Activated CD4-positive, alpha-beta memory T cell treated with anti-CD3 and anti-CD28 coated beads, Interleukin-2, amount 10 ng/mL, durations not matched to agents 7 days and 5 days (primary cell): ENCODE data around the gene ADAD2. TPM values are rescaled to one million over a fixed set of nuclear protein-coding genes. Genes with fewer than 3 reads are reported as not detected.
"Not testable (repeated sequence)": the region's sequence is repeated elsewhere in the genome, so short reads cannot be mapped to it uniquely, and the experiment has no call there.

Experiments used
- CTCF ChIA-PET: fragments of 350-600 bp; sonication (Branson Sonifier 250); formaldehyde crosslinking; loops from one replicate; lab custom pipeline; 2021; ENCODE audit warnings: antibody characterized with exemption, inconsistent platforms; lab: Charles Lee
- POLR2A ChIA-PET: fragments of 350-600 bp; sonication (Branson Sonifier 250); formaldehyde crosslinking; loops from one replicate; lab custom pipeline; 2021; ENCODE audit warnings: antibody characterized with exemption; lab: Charles Lee
- DNase-seq: peaks from one replicate; pipeline ENCODE4 v3.0.0-alpha.2; 2020
- H3K27ac Mint-ChIP-seq: one replicate; pipeline ENCODE4 v1.8.0; 2021; ENCODE audit warnings: mild to moderate bottlenecking, mixed read lengths
- H3K27me3 Mint-ChIP-seq: one replicate; pipeline ENCODE4 v1.8.0; 2021; ENCODE audit warnings: mixed read lengths
- H3K36me3 Mint-ChIP-seq: one replicate; pipeline ENCODE4 v1.8.0; 2021; ENCODE audit warnings: low read depth, mixed read lengths
- H3K4me1 Mint-ChIP-seq: one replicate; pipeline ENCODE4 v1.8.0; 2021; ENCODE audit warnings: mixed read lengths
- H3K4me3 Mint-ChIP-seq: one replicate; pipeline ENCODE4 v1.8.0; 2021; ENCODE audit warnings: mild to moderate bottlenecking, mixed read lengths
- H3K9me3 Mint-ChIP-seq: one replicate; pipeline ENCODE4 v1.8.0; 2021; ENCODE audit warnings: mixed read lengths
- total RNA-seq, 2 experiments: library from RNA; stranded (reverse); gene quantifications; one replicate each; pipeline ENCODE4 v1.2.3, GENCODE V29; 2021

Gene ADAD2
- total RNA-seq, 2 experiments from 2014 or later: not detected

GRCh38 chr16:84205123-84205522 is 14.2 kb downstream of the ADAD2 start:
- CTCF ChIA-PET: not testable (repeated sequence)

DNA sequence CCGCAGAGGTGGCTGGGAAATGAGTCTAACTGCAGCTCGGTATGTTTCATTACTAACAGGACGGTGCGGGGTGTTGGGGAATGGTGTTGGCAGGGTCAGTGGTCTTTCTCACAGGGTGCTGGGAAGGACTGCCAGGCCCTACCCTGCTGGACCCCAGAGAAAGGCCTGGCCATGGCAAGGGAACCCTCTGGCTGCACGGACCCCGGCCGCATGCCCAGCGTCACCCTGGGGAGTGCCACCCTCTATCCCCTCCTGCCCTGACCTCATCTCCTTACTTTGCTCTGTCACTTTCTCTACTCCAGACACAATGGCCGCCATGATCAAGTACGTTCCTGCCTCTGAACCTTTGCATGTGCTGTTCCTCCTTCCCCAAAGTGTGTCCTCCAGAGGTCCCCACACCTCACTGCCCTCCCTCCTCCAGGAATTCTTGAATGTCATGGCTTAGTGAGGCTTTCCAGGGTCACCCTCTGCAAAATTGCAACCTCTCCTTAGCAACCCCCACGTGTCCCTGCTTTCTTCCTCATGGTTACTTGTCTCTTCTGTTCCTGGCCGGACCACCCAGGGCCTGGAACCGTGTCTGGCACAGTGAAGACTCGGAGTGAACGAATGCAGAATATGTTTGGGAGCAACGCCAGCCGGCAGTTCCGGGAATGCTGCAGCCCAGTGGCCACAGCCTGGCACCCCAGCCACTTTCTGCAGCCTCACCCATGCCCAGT is 15.2 kb downstream of the ADAD2 start:
- Mint-ChIP-seq H3K27me3 (peaks cover 1% of the 10 kb centered on the region), H3K4me3 (no peak overlapping the region), H3K27ac (no peak overlapping the region), H3K36me3 (no peaks in the 10 kb centered on the region), H3K4me1 (no peaks in the 10 kb centered on the region), H3K9me3 (no peaks in the 10 kb centered on the region)
- ChIA-PET CTCF (interaction anchor here (1.0 kb wide), 1 partner anchor 13 kb away, joined by 3 read pairs; no protein-coding TSS in a partner anchor), POLR2A (no interaction called here)
- no peak for DNase-seq

More at GRCh38 chr16:84205123-84205522, 14.2 kb downstream of the ADAD2 start:
- H3K9me3 Mint-ChIP-seq, H3K4me1 Mint-ChIP-seq, H3K4me3 Mint-ChIP-seq, POLR2A ChIA-PET, DNase-seq, H3K36me3 Mint-ChIP-seq, H3K27me3 Mint-ChIP-seq, H3K27ac Mint-ChIP-seq: not testable (repeated sequence)

GRCh38 chr16:84207251-84207650 is 16.3 kb downstream of the ADAD2 start:
- Mint-ChIP-seq H3K4me3 (no peak overlapping the region), H3K36me3 (no peaks in the 10 kb centered on the region), H3K27ac (no peak overlapping the region), H3K27me3 (peaks cover 1% of the 10 kb centered on the region), H3K4me1 (no peaks in the 10 kb centered on the region), H3K9me3 (no peaks in the 10 kb centered on the region)
- POLR2A ChIA-PET: no interaction called here
- CTCF ChIA-PET: no interaction called here
- DNase-seq: no peak

DNA sequence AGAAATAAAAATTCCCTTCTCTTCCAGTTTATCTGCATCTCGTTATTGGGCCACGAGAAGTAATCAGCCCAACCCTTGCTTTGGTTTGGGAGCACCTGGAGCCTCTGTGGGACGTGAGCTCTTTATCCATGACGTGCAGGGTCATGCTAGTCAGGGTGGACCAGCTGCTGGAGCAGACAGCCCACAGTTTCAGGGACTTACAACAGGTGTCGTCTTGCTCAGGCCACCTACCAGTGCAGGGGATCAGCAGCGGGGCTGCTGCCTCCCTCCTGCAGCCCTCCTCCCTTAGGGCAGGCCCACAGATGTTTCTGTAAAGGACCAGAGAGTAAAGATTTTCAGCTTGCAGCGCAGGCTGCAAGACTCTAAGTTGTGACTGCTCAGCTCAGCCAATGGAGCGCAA is 16.9 kb downstream of the ADAD2 start:
- H3K4me3 Mint-ChIP-seq: no peak overlapping the region
- ChIA-PET POLR2A (no interaction called here), CTCF (no interaction called here)
- no peaks in the 10 kb centered on the region for H3K36me3 Mint-ChIP-seq
- no peaks in the 10 kb centered on the region for H3K9me3 Mint-ChIP-seq
- peaks cover 1% of the 10 kb centered on the region for H3K27me3 Mint-ChIP-seq
- no peak overlapping the region for H3K27ac Mint-ChIP-seq
- no peaks in the 10 kb centered on the region for H3K4me1 Mint-ChIP-seq
- no peak for DNase-seq

DNA sequence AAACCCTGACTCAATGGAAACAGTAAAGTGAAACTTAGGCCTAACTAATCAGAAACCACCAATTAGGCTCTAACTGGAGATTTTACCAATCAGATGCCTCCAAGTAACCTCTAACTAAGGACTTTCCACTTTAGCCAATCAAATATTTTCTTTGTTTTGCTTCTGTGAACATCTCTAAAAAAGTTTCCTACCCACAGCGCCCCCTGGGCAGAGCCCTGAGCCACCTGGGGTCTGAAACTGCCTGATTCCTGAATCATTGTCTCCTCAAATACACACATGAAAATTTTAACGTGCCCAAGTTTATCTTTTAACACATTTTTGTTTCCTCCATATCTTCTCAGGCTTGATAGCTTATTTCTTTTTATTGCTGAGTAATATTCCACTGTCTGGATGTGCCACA is 19.0 kb downstream of the ADAD2 start:
- ChIA-PET POLR2A (no interaction called here), CTCF (interaction anchor here (0.8 kb wide), 1 partner anchor 67 kb away, joined by 3 read pairs; no protein-coding TSS in a partner anchor)
- no peak for DNase-seq

GRCh38 chr16:84212154-84212553 is 21.2 kb downstream of the ADAD2 start:
- DNase-seq: no peak
- ChIA-PET POLR2A (no interaction called here), CTCF (no interaction called here)
- H3K9me3 Mint-ChIP-seq: no peaks in the 10 kb centered on the region
- no peaks in the 10 kb centered on the region for H3K4me1 Mint-ChIP-seq
- no peaks in the 10 kb centered on the region for H3K36me3 Mint-ChIP-seq
- H3K27ac Mint-ChIP-seq: no peak overlapping the region
- H3K4me3 Mint-ChIP-seq: no peak overlapping the region
- H3K27me3 Mint-ChIP-seq: peaks cover 1% of the 10 kb centered on the region

More for the DNA sequence above, 19.0 kb downstream of the ADAD2 start:
- Mint-ChIP-seq H3K36me3 (no peaks in the 10 kb centered on the region), H3K4me3 (no peak overlapping the region), H3K27me3 (peaks cover 1% of the 10 kb centered on the region), H3K9me3 (no peaks in the 10 kb centered on the region), H3K27ac (no peak overlapping the region), H3K4me1 (no peaks in the 10 kb centered on the region)

- Mint-ChIP-seq H3K27me3 (peaks cover 1% of the 10 kb centered on the region), H3K27ac (no peak overlapping the region), H3K9me3 (no peaks in the 10 kb centered on the region), H3K36me3 (no peaks in the 10 kb centered on the region), H3K4me3 (no peak overlapping the region), H3K4me1 (no peaks in the 10 kb centered on the region)
- no peak for DNase-seq
- CTCF ChIA-PET: no interaction called here
- POLR2A ChIA-PET: no interaction called here
Measured at GRCh38 chr16:84212631-84213030, 21.7 kb downstream of the ADAD2 start.

DNA sequence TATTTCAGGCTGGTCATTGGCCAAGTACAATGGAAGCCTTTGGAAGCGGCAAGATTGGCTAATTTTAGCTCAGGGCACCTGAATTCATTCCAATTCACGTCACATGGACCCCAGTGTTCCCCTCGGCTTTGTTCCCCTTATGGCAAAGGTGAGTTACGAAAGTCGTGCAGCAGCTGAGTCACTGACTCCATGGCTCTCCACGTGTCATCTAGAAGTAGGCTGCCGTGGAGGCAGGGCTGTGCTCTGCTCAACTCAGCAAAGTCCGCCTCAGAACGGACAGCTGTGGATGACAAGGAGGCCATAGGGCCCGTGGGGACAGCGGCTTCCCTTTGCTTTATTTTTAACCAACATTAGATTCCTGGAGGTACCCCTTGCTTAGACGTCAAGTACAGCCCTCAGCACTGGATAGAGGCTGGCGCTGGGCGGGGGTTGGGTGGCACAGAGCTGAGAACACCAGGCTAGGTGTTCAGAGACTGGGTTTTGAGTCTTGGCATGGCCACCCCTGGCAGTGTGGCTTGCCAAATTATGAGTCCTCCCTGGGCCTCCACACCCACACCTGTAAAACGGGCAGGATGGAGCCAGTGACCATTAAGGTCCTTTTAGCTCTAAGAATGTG is 23.6 kb downstream of the ADAD2 start:
- Mint-ChIP-seq H3K4me3 (no peak overlapping the region), H3K27ac (no peak overlapping the region), H3K27me3 (peaks cover 1% of the 10 kb centered on the region), H3K36me3 (no peaks in the 10 kb centered on the region), H3K9me3 (no peaks in the 10 kb centered on the region), H3K4me1 (no peaks in the 10 kb centered on the region)
- ChIA-PET CTCF (no interaction called here), POLR2A (no interaction called here)
- DNase-seq: no peak

DNA sequence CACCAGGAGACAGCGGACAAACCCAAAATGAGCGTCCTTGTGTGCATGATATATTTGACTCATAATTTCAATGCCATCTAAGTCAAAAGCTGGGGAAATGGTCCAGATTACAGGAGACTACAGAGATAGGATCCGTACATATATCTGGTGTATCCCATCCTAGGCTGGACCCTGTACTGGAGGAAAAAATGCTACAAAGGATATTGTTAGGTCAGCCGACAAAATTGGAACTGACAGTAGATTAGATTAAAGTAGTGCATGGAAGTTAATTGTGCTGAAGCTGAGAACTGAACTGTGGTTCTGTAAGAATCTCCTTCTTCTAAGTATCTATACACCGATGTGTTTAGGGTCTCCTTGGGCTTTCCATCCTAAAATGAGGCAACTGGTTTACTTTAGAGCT is 24.6 kb downstream of the ADAD2 start:
- H3K27ac Mint-ChIP-seq: no peak overlapping the region
- H3K4me1 Mint-ChIP-seq: no peaks in the 10 kb centered on the region
- POLR2A ChIA-PET: no interaction called here
- no peak for DNase-seq
- H3K27me3 Mint-ChIP-seq: peaks cover 1% of the 10 kb centered on the region
- no peaks in the 10 kb centered on the region for H3K9me3 Mint-ChIP-seq
- H3K4me3 Mint-ChIP-seq: no peak overlapping the region
- H3K36me3 Mint-ChIP-seq: no peaks in the 10 kb centered on the region
- CTCF ChIA-PET: no interaction called here

DNA sequence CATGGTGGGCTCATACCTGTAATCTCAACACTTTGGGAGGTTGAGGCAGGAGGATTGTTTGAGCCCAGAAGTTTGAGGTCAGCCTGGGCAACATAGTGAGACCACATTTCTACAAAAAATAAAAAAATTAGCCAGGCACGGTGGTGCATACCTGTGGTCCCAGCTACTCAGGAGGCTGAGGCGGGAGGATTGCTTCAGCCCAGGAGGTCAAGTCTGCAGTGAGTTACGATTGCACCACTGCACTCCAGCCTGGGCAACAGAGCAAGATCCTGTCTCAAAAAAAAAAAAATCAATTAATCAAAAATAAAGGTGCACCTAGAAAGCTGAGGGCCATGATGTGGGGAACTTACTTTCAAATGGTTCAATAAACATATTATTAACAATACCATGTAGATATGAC is 25.2 kb downstream of the ADAD2 start:
- H3K4me1 Mint-ChIP-seq, H3K27ac Mint-ChIP-seq, H3K27me3 Mint-ChIP-seq, DNase-seq, H3K9me3 Mint-ChIP-seq, H3K36me3 Mint-ChIP-seq, POLR2A ChIA-PET, H3K4me3 Mint-ChIP-seq: not testable (repeated sequence)
- CTCF ChIA-PET: interaction anchor here (0.7 kb wide), 1 partner anchor 1800 kb away, joined by 4 read pairs; no protein-coding TSS in a partner anchor

DNA sequence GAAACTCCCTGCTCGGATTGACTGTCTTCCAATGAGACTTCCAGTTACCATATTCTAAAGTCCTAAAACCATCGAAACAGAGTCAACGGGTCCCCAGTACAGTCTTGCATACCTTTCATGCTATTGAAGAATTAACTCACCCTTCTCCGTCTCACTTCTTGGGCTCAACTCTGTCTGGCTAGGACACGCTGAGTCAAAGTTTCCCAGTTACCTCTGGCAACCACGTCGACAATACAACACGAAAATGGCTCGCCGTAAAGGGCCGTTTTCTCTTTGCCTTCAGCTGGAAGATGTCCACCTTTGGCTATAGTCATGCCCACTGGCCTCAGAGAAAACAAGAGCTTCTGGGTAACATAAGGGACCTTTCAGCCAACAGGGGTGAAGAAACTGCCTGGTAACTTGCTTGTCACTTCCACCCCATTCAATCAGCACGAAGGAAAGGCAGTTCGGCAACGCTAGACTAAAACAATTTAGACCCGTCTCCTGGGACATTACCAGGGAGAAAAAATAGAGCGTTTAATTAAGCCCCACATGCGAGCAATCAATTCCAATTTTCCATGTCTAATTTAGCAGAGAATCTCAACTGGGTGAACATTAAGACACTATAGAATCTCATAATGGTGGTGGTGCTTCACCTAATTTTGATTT is 27.3 kb downstream of the ADAD2 start:
- Mint-ChIP-seq H3K27ac (no peak overlapping the region), H3K4me3 (no peak overlapping the region), H3K9me3 (no peaks in the 10 kb centered on the region), H3K27me3 (no peaks in the 10 kb centered on the region), H3K4me1 (no peaks in the 10 kb centered on the region), H3K36me3 (no peaks in the 10 kb centered on the region)
- CTCF ChIA-PET: no interaction called here
- no peak for DNase-seq
- POLR2A ChIA-PET: no interaction called here

DNA sequence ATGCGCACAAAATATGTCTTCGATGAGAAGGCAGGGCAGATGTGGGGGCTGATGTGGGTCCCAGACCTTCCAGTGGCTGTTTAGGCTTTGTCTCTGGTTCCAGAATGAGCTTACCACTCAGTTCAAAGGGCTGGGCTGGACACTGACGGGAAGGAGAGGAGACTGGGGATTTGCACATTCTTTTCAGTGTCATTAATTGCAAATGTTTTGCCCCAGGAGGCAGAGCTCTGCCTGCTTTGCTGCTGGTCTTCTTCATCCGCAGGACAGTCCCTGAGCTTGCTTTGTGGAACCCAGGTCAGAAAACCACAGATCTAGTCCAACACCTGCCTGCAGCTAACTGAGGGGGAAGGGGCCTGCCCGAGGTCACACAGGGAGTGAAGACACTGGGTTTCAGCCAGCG is 28.0 kb downstream of the ADAD2 start:
- H3K4me1 Mint-ChIP-seq: no peaks in the 10 kb centered on the region
- H3K36me3 Mint-ChIP-seq: no peaks in the 10 kb centered on the region
- H3K9me3 Mint-ChIP-seq: no peaks in the 10 kb centered on the region
- no peak overlapping the region for H3K27ac Mint-ChIP-seq
- POLR2A ChIA-PET: no interaction called here
- H3K27me3 Mint-ChIP-seq: no peaks in the 10 kb centered on the region
- no peak overlapping the region for H3K4me3 Mint-ChIP-seq
- no peak for DNase-seq
- CTCF ChIA-PET: interaction anchor here (0.8 kb wide), 1 partner anchor 12 kb away, joined by 3 read pairs; no protein-coding TSS in a partner anchor

GRCh38 chr16:84220851-84221250 is 29.9 kb downstream of the ADAD2 start:
- POLR2A ChIA-PET: no interaction called here
- no peak overlapping the region for H3K27ac Mint-ChIP-seq
- no peak for DNase-seq
- CTCF ChIA-PET: no interaction called here
- H3K27me3 Mint-ChIP-seq: peaks cover 1% of the 10 kb centered on the region
- H3K4me3 Mint-ChIP-seq: no peak overlapping the region
- no peaks in the 10 kb centered on the region for H3K36me3 Mint-ChIP-seq
- no peaks in the 10 kb centered on the region for H3K4me1 Mint-ChIP-seq
- no peaks in the 10 kb centered on the region for H3K9me3 Mint-ChIP-seq
